HCEC 1CT (cell line): ENCODE results near the gene ATAD3C.
"Not testable (repeated sequence)": the region's sequence is repeated elsewhere in the genome, so short reads cannot be mapped to it uniquely, and the experiment has no call there.

Experiments
- DNase-seq: peaks from one replicate; pipeline ENCODE4 v3.0.0-alpha.2; 2017

ATAD3C gene

DNA sequence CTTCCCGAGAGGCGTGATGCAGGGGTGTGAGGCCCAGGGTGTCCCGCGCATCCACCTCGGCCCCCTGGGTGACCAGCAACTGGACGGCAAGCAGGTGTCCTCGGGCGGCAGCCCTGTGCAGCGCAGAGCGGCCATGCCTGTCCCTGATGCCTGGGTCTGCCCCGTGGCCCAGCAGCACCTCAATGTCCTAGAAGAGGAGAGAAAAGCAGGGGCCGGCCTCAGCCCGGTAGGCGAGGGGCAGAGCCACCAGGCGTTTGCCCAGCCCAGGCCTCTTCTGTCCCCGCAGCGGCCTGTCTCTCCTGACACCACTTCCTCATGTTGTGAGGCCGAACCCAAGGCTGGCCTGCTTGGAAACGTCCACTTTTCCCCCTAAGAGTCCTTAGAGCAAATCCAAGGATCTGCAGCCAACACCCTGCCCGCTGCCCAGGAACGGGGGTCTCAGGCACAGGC, 30.1 kb upstream of the ATAD3C start:
- DNase-seq = no peak

DNA sequence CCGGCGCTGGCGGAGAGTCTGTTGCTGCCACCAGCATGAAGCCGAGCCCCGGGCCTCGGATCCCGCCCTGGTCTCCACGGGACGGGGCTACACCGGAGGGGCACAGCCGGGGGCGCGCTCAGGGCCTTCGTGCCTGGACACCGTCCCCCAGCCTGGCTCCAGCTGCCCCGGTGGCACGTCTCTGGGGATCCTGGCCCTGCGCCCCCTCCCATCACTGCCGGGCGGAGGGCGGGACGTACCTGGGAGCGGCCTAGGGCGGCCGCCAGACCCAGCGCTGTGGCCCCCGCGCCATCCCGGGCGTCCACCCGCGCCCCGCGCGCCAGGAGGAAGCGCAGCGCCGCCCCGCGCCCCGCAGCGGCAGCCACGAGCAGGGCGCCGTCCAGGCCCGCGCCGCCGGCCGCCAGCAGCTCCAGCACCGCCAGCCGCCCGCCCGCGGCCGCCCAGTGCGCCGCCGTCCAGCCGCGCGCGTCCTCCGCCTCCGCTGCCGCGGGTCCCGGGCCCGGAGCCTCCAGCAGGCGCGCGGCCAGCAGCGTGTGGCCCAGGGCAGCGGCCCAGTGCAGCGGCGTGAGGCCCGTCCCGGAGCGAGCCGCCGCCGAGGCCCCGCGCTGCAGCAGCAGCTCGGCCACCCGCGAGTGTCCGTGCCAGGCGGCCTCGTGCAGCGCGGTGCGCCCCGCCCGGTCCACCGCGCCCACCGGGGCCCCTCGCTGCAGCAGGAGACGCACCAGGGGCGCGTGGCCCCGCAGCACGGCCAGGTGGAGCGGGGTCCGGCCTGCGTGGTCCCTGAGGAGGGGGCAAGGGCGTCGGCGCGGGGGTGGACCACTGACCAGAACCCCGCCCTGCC, 29.5 kb upstream of the ATAD3C start:
- no peak for DNase-seq

DNA sequence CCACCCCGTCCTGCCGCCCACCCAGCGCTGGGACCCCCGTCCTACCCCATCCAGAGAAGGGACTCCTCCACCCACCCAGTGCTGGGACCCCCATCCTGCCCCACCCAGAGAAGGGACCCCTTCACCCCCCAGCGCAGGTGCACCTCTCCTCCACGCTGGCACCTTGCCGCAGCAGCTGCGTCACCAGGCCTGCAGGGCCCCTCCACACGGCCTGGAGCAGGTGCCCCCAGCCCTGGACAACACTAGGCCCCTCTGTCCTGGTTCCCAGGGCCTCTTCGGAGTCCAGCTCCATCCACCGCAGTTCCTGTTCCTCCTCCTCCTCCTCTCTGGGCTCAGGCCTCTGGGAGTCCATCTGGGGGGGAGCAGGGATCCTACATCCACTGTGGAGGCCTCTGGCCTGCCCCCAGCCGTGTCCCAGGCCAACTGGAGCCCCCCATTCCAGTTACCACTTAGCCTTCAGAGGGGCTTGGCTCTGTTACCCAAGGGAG, 28.8 kb upstream of the ATAD3C start:
- DNase-seq = no peak

DNA sequence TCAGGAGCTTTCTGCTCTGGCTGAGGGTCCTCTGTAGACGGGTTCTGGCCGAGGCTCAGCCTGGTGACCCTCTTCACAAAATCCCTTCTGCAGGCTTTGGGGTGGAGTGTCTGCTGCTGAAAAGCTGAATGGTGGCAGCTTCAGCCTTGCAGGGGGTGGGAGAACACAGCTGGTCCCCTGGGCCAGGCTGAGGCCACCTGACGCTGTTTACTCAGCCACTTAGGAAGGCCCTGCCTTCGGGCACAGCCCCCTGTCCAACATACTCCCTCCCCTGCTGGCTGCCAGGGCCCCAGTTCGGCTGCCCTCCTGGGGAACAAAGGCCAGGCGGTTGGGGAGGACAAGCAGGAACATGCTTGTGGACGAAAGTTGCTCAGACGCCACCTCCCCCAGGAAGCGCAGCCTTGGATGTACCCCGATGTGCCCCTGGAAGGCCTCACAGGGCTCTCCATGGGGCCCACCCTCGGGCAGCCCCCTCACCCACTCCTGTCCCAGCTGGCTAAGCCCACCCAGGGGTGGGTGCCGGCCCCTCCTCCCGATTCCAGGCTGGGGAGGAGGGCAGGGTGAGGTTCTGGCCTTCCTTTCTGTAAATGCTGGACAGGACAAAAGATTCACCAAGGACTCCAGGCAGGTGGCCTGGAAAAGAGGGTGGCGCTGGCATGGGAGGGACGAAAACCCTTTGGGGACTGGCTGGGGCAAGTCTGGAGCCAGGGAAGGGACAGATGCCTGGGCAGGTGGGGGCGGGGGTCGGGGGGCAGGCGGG, 28.2 kb upstream of the ATAD3C start, which contains the start of gene ANKRD65:
Gene ANKRD65, minus strand, starts transcription at position 130 of the 760 bp plus-strand sequence. CDS start 271 bp downstream, outside the sequence.
- DNase-seq = no peak

DNA sequence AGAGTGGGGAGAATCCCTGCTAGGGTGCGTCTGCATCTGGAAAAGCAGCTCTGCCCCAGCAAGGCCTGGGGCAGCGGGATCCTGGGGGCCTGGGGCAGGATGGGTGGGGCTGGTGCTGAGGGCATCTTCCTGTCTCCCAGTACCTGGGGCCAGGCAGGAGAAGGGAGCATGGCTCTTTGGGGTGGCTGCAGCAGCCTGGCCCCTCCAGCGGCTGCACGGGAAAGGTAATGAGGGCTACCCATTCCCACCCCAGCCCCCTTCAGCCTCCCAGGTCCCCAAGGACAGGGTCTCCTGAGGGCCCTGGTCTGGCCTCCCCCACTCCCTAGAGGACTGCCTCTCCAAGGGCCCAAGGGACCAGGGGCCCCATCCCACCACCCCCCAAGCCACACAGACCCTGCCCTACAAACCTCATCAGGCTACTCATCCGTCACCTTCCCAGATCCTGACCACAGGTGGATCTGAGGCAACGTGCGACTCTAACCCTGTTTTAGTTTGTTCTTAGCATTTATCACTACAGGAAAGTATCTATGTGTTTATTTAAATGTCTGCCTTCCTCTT, 27.5 kb upstream of the ATAD3C start:
- no peak for DNase-seq

DNA sequence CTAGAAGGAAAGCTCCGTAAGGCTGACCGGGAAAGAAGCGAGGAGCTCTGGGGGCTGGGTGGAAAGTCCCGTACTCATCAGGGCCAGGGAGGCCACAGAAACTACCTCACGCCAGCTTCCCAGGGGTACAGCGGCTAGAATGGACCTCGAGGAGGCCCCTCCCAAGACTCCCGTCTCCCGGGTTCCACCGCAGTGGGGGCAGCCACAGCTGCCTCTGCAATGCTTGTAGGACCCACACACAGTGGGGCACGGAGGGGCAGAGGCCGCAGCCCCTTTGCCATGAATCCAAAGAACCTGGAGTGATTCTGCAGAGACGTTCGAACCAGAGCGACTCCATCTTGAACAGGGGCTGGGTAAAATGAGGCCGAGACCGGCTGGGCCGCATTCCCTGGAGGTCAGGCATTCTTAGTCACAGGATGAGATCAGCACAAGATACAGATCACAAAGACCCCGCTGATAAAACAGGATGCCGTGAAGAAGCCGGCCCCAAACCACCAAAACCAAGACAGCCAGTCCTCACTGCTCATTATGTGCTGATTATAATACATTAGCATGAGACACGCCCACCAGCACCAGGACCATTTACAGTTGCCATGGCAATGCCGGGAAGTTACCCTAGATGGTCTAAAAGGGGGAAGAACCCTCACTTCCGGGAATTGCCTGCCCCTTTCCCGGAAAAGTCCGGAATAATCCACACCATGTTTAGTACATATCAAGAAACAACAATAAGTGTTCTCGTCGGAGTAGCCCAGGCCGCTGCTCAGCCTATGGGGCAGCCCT, 26.8 kb upstream of the ATAD3C start:
- DNase-seq = no peak

DNA sequence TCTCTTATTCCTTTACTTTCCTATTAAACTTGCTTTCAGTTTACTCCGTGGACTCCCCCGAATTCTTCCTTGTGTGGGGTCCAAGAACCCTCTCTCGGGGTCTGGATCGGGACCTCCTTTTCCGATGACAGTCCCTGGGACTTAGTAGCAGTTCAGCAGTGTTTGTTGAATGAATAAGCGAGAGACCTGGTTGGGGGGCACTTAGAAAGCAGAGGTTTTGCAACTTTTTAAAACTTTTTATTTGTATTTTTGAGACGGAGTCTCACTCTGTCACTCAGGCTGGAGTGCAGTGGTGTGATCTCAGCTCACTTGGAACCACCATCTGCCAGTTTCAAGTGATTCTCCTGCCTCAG, 26.3 kb upstream of the ATAD3C start:
- no peak for DNase-seq

DNA sequence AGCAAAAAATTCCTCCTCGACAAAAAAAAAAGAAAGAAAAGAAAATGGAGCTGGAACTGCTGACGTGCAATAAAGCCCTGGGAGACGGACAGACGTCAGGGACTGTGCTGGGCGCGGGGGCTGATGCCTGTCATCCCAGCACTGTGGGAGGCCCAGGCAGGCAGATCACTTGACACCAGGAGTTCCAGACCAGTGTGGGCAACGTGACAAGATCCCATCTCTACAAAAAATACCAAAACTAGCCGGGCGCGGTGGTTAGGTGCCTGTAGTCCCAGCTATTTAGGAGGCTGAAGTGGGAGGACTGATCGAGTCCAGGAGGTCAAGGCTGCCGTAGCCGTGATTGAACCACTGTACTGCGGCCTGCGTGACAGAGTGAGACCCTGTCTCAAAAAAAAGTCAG, 24.8 kb upstream of the ATAD3C start:
- no peak for DNase-seq

DNA sequence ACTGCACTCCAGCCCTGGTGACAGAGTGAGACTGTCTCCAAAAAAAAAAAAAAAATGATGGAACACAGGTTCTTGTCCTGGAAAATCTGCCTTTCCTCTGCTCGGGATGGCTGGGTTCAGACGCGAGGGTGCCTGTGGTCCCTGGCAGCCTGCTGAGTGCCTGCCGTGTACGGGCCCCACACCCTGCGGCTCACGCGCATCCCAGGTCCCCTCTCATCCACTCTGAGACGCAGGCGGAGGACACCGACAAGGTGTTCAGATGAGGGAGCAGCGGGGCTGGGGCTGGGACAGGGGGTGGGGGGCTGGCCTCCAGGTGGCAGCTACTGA, 24.1 kb upstream of the ATAD3C start:
- no peak for DNase-seq

DNA sequence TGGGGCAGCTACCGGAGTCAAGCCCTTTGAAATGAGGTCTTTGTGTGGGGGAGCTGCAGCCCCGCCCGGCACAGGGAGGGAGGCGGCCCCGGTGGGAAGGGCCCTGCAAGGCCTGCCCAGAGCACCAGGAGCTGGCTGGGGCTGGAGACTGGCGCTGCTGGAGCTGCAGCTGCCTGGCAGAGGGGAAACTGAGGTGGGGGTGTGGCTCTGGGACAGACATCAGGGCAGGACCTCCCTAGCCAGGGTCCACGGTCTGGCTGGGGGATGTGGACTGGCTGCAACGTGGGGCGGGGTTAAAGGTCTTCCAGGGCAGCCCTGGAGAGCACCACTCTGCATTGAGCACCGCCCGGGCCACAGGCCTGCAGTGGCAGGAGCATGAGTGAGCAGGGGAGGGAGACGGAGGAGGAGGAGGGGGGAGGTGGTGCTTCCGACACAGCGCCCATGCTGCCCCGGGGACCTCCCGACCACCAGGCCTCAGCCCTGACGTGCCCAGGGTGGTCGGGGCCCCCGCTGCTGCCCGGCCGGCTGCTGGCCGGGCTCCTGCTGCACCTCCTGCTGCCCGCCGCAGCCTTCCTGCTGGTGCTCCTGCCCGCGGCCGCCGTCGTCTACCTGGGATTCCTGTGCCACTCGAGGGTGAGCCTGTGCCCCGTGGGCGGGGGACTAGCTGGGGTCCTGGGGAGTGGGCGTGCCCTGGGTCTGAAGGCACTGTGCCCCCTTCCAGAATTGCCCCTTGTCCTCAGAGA, 23.6 kb upstream of the ATAD3C start:
- no peak for DNase-seq

DNA sequence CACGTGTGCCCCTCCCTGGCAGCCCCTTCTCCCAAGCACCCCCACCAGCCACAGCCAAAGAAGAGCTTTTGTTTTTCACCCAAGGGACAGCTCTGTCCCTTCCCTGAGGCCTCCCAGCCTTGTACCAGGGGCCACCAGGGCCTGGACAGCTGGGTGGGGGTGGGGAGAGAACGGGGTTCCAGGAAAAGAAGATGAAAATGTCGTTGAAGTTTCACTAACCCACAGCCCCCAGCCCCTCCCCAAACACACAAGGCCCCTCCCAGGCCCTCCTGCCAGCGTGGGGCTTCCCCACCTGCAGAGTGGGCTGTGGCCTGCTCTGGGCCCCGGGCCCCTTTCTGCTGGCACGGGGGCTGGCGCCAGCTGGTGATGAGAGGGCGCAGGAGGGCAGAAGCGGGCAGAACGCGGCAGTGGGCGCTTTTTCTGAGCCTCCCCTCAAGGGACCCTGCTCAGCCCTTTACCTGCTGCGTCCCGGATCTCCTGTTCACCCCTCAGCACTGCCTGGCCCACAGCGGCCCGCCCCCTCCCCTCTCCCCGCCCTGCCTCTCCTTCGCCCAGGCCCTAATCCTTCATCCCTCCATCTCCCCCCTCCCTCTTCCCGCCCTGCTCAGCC, 22.9 kb upstream of the ATAD3C start:
- no peak for DNase-seq

DNA sequence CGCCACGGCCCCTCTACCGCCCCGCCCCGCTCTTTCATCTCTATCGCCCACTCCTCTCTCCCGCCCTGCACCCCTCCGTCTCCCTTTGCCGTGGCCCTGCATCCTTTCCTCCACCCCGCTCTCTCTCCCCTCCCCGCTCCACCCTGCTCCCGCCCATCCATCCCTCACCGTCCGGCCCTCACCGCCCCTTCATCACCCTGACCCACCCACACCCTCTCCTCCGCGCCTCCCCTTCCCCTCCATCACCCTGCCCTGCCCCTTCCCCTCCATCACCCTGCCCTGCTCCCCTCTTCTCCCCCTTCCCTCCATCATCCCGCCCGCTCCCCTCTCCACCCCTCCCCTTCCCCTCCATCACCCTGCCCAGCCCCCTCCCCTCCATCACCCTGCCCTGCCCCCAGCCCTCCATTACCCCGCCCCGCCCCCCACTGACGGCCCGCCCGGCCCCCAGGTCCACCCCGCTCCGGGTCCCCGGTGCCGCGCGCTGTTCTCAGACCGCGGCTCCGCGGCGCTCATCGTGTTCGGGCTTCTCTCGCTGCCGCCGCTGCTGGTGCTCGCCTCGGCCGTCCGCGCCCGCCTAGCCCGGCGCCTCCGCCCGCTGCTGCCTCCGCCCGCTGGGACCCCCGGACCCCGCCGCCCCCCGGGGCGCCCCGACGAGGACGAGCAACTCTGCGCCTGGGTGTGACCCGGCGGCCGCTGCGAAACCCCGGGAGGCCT, 22.2 kb upstream of the ATAD3C start:
- no peak for DNase-seq

DNA sequence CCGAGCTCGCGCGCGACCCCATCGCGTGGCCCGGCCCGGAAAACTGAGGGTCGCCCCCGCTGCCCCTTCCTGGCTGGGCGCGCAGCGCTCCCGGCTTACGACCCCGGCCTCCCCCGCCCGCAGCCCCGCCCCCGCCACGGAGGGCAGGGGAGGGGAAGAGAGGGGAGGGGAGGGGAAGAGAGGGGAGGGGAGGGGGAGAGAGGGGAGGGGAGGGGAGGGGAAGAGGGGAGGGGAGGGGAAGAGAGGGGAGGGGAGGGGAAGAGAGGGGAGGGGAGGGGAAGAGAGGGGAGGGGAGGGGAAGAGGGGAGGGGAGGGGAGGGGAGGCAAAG, 21.7 kb upstream of the ATAD3C start:
- DNase-seq = no peak

DNA sequence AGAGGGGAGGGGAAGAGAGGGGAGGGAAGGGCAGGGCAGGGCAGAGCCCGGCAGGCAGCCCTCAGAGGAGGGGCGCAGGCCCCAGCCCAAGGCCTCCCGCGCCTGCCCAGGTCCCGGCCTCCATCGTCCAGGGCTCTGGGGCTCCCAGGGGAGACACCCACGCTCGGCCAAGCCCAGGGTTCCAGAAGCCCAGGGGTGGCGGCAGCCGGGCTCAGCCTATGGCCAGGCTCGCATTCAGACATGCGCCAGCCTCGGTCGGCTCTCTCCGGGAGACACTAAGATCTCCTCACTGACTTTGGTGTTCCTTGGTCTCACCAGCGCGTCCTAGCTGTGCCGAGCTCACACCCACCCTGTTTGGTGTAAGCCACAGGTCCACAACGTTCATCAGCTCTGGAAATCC, 21.3 kb upstream of the ATAD3C start:
- DNase-seq = no peak

DNA sequence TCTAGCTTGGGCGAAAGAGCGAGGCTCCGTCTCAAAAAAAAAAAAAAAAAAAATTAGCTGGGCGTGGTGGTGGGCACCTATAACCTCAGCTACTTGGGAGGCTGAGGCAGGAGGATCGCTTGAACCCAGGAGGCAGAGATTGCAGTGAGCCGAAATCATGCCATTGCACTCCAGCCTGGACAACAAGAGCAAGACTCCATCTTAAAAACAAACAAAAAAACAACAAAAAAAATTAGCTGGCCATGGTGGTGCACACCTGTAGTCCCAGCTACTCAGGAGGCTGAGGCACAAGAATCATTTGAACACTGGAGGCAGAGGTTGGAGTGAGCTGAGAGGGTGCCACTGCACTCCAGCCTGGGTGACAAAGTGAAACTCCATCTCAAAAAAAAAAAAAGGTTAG, 20.5 kb upstream of the ATAD3C start:
- DNase-seq = not testable (repeated sequence)

DNA sequence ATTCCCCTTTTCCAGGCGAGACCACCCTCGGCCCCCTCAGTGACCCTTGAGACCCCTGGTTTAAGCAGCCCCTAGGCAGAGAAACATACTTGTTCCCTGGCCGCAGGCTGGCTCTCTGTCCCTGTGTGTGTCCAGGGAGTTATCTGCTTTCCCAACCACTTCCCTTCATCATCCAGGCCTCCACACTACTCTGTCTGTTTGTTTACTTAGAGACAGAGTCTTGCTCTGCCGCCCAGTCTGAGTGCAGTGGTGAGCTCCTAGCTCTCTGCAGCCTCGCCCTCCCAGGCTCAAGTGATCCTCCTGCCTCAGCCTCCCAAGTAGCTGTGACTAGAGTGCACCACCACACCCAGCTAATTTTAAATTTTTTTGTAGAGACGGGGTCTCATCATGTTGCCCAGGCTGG, 19.8 kb upstream of the ATAD3C start:
- no peak for DNase-seq

DNA sequence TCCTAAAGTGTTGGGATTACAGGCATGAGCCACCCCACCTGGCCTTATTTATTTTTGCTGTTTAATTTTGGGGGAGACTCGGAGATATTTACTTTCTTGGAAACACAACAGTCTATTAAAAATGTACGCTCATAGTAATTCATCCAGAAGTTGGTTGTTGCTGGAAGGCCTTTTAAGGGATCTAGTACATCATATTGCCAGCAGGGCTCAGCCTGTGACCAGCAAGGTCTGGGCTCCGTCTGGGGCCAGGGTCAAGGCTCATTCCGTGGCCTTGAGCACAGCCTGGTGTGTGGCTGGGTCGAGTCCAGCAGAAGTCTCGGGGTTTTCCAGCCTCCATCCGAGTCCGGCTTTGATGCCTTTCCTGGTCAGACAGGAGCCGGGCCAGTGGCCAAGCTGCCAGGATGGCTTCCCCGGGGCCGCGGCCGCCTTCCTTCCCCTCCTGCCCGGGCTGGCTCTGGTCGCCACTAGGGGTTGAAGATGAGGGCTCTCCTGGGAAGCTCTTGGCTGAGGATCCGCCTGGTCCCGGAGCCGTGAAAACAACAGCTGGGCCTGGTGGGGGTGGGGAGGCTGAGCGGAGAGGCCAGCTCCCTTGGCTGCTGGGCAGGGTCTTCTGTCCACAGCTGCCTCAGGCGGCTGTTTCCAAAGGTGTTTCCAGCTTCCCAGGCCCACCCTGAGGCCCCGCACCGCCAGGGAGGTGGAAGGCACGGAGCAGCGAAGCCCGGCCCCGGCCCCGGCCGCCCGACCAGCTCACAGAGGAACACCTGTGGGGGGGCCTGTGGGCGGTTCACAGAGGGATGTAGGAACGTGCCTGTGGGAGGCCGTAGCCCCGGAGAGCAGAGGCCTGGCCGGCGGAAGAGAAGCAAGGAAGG, 19.1 kb upstream of the ATAD3C start:
- peak; percentile 51 for DNase-seq

DNA sequence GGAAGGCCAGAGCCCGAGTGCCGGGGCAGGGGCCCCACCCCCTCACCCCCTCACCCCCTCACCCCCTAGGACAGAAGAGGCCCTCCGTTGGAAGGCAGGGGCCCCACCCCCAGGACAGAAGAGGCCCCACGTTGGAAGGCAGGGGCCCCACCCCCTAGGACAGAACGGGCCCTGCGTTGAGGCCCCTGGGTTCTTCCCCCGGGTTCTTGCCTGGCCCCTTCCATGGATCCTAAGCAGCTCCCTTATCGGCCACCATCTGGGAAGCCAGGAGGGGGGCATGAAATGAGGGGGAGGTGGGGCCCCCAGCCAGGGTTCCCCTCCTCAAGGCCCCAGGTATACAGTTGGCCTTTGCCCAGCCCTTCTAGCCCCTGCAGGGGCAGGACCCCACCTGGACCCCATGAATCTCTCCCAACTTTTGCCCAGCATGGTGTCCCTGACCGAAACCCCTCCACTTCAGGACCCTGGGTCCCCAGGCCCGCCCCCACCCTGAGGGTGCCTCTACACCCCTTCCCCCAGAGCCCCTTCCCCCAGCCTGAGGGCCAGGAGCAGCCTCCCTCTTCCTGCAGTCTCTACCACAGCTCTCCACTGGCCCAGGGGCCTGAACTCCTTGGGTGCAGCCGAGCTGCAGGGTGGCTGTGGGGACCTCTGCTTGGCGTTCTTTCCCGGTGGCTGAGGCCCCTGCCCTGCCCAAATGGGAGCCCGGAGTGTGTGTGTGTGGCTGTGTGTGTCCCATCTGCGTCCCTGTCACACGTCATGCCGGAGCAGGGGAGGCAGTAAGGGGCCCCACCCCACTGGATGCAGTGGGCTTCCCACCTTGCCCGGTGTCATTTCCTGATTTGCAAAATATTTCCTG, 18.3 kb upstream of the ATAD3C start:
- no peak for DNase-seq

DNA sequence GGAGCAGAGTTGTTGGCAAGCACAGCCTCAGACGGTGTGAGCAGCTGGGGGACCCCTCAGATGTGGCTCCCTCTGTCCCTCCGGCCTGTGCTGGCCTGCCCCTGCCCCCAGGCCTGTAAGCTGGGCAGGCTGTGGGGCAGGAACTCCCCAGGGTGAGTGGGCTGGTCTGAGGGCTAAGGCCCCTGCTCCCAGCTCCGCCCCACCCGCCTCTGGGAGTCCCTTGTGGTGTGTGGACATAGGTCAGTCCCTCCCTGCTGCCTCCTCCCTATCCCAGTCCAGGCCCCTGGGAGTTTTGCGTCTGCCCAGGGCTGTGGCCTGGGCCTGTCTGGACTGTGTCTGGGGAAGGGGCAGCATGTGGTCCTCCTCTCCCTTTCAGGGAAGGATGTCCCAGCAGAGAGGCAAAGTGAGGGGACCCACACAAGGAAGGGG, 17.6 kb upstream of the ATAD3C start:
- DNase-seq = no peak
